KMS-11 (cell line): Measurements from ENCODE around the gene ACOD1.
"Not testable (repeated sequence)": the region's sequence is repeated elsewhere in the genome, so short reads cannot be mapped to it uniquely, and the experiment has no call there.

Source experiments
- H2AFZ ChIP-seq: fragments of 200-600 bp; sonication (generic); 2 replicates; pipeline ENCODE4 v1.6.1; 2016; ENCODE audit warnings: antibody characterized with exemption, mixed run types, low read depth
- H3K27ac ChIP-seq: fragments of 200-600 bp; sonication (generic); 2 replicates; pipeline ENCODE4 v1.6.1; 2016; ENCODE audit warnings: mild to moderate bottlenecking, mixed run types
- H3K27me3 ChIP-seq: fragments of 200-600 bp; sonication (generic); 2 replicates; pipeline ENCODE4 v1.6.1; 2017; ENCODE audit warnings: mild to moderate bottlenecking, low read depth, mixed run types, moderate library complexity; ENCODE audit not compliant: insufficient read depth
- H3K36me3 ChIP-seq: fragments of 200-600 bp; sonication (generic); 2 replicates; pipeline ENCODE4 v1.6.1; 2017; ENCODE audit warnings: mild to moderate bottlenecking, mixed run types; ENCODE audit not compliant: insufficient read depth
- H3K4me1 ChIP-seq: fragments of 200-600 bp; sonication (generic); 2 replicates; pipeline ENCODE4 v1.6.1; 2016; ENCODE audit warnings: mild to moderate bottlenecking, low read depth, mixed run types; ENCODE audit not compliant: poor library complexity, severe bottlenecking
- H3K4me2 ChIP-seq: fragments of 200-600 bp; sonication (generic); 2 replicates; pipeline ENCODE4 v1.7.0; 2016; ENCODE audit warnings: mild to moderate bottlenecking, mixed run types
- H3K4me3 ChIP-seq: fragments of 200-600 bp; sonication (generic); IDR thresholded peaks from 2 replicates; pipeline ENCODE4 v1.6.1; 2017; ENCODE audit warnings: low read depth, low read length, mixed read lengths; ENCODE audit not compliant: insufficient read depth
- H3K79me2 ChIP-seq: fragments of 200-600 bp; sonication (generic); 2 replicates; pipeline ENCODE4 v1.6.1; 2016; ENCODE audit warnings: low read depth, mixed run types; ENCODE audit not compliant: insufficient read depth
- H3K9ac ChIP-seq: fragments of 200-600 bp; sonication (generic); 2 replicates; pipeline ENCODE4 v1.6.1; 2016; ENCODE audit warnings: mild to moderate bottlenecking, mixed run types
- H4K20me1 ChIP-seq: fragments of 200-600 bp; sonication (generic); 2 replicates; pipeline ENCODE4 v1.6.1; 2016; ENCODE audit warnings: mild to moderate bottlenecking, mixed run types; ENCODE audit not compliant: insufficient read depth
- CTCF ChIP-seq: fragments of 200-600 bp; sonication (generic); conservative IDR thresholded peaks from 2 replicates; pipeline ENCODE4 v1.6.1; 2017; ENCODE audit warnings: low read depth, mild to moderate bottlenecking, antibody characterized with exemption, low read length, moderate library complexity, mixed read lengths

ACOD1 gene

GRCh38 chr13:76958841-76959432 is 10.6 kb downstream of the ACOD1 start:
- H2AFZ ChIP-seq = no peak overlapping the region
- H3K4me2 ChIP-seq = no peak overlapping the region
- H3K27me3 ChIP-seq = no peaks in the 10 kb centered on the region
- H3K27ac ChIP-seq = no peak overlapping the region
- TF ChIP-seq CTCF = no peak
- H3K79me2 ChIP-seq = no peaks in the 10 kb centered on the region
- no peak overlapping the region for H3K9ac ChIP-seq
- no peak overlapping the region for H3K4me3 ChIP-seq
- no peaks in the 10 kb centered on the region for H3K4me1 ChIP-seq
- H4K20me1 ChIP-seq = no peaks in the 10 kb centered on the region
- no peaks in the 10 kb centered on the region for H3K36me3 ChIP-seq

GRCh38 chr13:76959734-76960133 is 11.4 kb downstream of the ACOD1 start:
- H3K27ac ChIP-seq, H3K4me1 ChIP-seq, H3K27me3 ChIP-seq, H3K79me2 ChIP-seq, H3K4me3 ChIP-seq, H3K36me3 ChIP-seq, H3K4me2 ChIP-seq, H2AFZ ChIP-seq, H3K9ac ChIP-seq, H4K20me1 ChIP-seq: not testable (repeated sequence)

GRCh38 chr13:76965759-76966421 is 17.6 kb downstream of the ACOD1 start:
- TF ChIP-seq CTCF = no peak
- no peak overlapping the region for H3K4me2 ChIP-seq
- H3K27me3 ChIP-seq = no peaks in the 10 kb centered on the region
- no peaks in the 10 kb centered on the region for H3K79me2 ChIP-seq
- no peak overlapping the region for H3K4me3 ChIP-seq
- no peaks in the 10 kb centered on the region for H3K36me3 ChIP-seq
- H3K27ac ChIP-seq = no peak overlapping the region
- no peak overlapping the region for H2AFZ ChIP-seq
- no peaks in the 10 kb centered on the region for H3K4me1 ChIP-seq
- no peak overlapping the region for H3K9ac ChIP-seq
- H4K20me1 ChIP-seq = no peaks in the 10 kb centered on the region

- no peaks in the 10 kb centered on the region for H3K36me3 ChIP-seq
- no peaks in the 10 kb centered on the region for H4K20me1 ChIP-seq
- H2AFZ ChIP-seq = no peak overlapping the region
- H3K27me3 ChIP-seq = no peaks in the 10 kb centered on the region
- no peaks in the 10 kb centered on the region for H3K4me1 ChIP-seq
- H3K4me3 ChIP-seq = no peak overlapping the region
- no peak overlapping the region for H3K9ac ChIP-seq
- no peaks in the 10 kb centered on the region for H3K79me2 ChIP-seq
- no peak for TF ChIP-seq CTCF
- H3K4me2 ChIP-seq = no peak overlapping the region
- no peak overlapping the region for H3K27ac ChIP-seq
Observed at GRCh38 chr13:76967031-76967430, 18.7 kb downstream of the ACOD1 start.

DNA sequence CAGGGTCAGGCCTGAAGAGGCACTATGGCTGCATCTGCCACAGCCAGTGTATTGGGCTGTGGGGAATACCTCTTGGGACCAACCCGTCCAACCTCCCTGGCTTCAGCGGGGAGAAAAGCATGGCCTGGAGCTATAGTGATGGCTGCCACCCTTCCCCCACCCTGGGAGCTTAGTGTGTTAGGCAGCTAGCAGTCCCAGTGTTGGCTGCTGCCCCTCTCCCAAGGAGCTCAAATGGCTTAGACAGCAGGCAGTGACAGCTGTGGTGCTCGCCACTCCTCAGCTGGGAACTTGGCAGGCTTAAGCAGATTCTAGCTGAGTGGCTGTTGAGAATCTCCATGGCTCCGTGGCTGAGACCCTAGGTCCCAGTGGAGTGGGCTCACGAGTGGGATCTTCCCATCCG is 19.7 kb downstream of the ACOD1 start:
- H2AFZ ChIP-seq = no peak overlapping the region
- H4K20me1 ChIP-seq = no peaks in the 10 kb centered on the region
- H3K27me3 ChIP-seq = no peaks in the 10 kb centered on the region
- no peaks in the 10 kb centered on the region for H3K36me3 ChIP-seq
- H3K9ac ChIP-seq = no peak overlapping the region
- no peak overlapping the region for H3K4me2 ChIP-seq
- no peak overlapping the region for H3K27ac ChIP-seq
- H3K4me3 ChIP-seq = no peak overlapping the region
- H3K4me1 ChIP-seq = no peaks in the 10 kb centered on the region
- TF ChIP-seq CTCF = no peak
- no peaks in the 10 kb centered on the region for H3K79me2 ChIP-seq
